GM13977 (cell line): Measurements from ENCODE around the gene SLC16A2.

Experiments used
- DNase-seq: peaks from one replicate; pipeline ENCODE4 v3.0.0; 2012; ENCODE audit warnings: low spot score
- in situ Hi-C: fragments of 300-500 bp; cut with MboI; formaldehyde crosslinking; loops from one replicate; pipeline ENCODE4 v1.12.0; 2022; ENCODE audit warnings: low sequenced_read_pairs, low pct_unique_long_range_greater_than_20kb, mixed read lengths, inconsistent platforms; ENCODE audit not compliant: unreplicated experiment
- TF ChIP-seq, protein P1 (sequence below): IDR thresholded peaks from 2 replicates; pipeline ENCODE4 v1.5.1; 2012; ENCODE audit warnings: mild to moderate bottlenecking, control low read depth; ENCODE audit not compliant: insufficient read depth; ENCODE audit errors: extremely low read depth, missing control alignments

Gene SLC16A2

DNA sequence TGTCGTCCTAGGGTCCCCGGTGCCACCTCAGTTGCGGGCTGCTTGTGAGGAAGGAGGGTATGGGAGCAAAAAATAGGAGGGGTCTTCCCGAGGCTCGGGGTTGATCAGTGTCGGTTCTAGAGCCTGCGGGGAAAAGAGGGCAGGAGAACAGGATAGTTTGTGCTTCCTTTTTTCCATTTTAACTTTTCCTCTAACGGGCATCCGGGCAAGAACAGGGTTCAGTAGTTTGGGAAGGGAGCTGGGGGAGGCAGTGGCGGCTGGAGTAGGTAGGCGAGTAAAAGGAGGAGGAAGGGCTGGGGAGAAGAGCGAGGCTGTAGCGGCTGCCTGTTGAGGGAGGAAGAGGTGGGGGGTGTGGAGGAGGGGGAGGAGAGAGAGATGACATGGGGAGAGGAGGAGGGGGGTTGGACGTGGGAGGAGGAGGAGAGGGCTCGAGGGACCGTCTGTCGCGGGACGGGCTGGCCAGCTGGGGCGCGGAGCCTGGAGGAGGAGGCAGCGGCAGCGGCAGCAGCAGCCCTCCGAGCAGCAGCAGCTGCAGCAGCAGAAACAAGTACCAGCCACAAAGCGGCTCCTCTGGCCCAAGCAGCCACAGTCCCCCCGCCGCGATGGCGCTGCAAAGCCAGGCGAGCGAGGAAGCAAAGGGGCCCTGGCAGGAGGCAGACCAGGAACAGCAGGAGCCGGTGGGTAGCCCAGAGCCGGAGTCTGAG lies at the start of gene SLC16A2:
Gene SLC16A2 (plus strand): TSS at position 458 of the 704 bp plus-strand sequence. CDS start 145 bp downstream, at position 603.
- DNase-seq, result peak; percentile 57
- TF ChIP-seq, protein P1, sequence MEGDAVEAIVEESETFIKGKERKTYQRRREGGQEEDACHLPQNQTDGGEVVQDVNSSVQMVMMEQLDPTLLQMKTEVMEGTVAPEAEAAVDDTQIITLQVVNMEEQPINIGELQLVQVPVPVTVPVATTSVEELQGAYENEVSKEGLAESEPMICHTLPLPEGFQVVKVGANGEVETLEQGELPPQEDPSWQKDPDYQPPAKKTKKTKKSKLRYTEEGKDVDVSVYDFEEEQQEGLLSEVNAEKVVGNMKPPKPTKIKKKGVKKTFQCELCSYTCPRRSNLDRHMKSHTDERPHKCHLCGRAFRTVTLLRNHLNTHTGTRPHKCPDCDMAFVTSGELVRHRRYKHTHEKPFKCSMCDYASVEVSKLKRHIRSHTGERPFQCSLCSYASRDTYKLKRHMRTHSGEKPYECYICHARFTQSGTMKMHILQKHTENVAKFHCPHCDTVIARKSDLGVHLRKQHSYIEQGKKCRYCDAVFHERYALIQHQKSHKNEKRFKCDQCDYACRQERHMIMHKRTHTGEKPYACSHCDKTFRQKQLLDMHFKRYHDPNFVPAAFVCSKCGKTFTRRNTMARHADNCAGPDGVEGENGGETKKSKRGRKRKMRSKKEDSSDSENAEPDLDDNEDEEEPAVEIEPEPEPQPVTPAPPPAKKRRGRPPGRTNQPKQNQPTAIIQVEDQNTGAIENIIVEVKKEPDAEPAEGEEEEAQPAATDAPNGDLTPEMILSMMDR, result no peak
- in situ Hi-C loops, result no loop called here

DNA sequence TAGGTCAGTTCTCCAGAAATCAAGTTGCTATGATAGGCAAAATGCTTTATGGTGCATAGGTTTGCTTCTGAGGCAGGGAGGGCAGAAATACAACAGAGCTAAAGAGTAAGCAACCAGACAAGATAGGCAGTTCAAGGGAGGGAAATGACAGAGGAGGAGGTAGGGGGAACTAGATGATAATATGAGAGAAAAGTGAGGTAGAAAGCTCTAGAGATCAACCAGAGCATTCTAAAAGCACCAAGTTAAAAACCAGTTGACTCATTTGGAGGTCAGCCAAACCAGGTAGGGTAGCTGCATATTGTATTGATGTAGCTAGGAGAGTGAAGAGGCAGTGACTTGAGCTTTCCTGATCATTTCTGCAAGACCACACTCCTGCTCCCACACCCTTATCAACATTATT lies 49.0 kb upstream of the SLC16A2 start:
- no peak for DNase-seq
- in situ Hi-C loops, result no loop called here
- TF ChIP-seq, protein P1, result no peak

DNA sequence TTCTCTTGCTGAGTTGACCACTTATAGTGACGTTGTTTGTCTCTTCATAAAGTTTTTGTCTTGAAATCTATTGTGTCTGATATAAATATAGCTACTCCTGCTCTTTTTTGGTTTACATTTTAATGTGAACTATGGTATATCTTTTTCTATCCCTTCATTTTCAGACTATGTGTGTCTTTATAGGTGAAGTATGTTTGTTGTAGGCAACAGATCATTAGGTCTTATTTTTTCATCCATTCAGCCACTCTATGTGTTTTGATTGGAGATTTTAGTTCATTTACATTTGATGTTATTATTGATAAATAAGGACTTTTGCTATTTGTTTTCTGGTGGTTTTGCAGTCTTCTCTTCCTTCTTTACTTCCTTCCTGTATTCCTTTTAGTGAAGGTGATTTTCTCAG lies 44.0 kb upstream of the SLC16A2 start:
- no peak for DNase-seq
- TF ChIP-seq, protein P1, result no peak
- in situ Hi-C loops, result no loop called here

DNA sequence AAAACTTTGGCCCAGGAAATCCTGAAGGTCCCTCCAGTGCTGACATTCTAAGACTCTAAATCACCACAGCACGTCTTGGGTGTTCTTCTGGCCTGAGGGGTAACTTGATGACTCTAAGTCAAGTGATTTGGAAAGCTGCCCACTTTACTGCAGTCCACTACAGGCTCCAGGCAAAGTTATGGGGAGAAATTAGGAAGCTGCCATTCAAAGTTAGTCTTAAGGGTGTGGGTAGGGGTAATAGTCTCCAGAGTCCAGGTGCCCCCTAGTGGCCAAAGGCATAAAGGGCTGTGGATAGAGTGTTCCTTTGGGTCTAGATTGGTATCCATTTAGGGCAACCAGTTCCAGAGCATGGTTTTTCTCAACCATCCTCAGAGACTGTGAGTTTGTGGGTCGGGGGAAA lies 38.7 kb upstream of the SLC16A2 start:
- TF ChIP-seq, protein P1, result peak; percentile 92
- DNase-seq, result peak; percentile 62
- in situ Hi-C loops, result no loop called here

DNA sequence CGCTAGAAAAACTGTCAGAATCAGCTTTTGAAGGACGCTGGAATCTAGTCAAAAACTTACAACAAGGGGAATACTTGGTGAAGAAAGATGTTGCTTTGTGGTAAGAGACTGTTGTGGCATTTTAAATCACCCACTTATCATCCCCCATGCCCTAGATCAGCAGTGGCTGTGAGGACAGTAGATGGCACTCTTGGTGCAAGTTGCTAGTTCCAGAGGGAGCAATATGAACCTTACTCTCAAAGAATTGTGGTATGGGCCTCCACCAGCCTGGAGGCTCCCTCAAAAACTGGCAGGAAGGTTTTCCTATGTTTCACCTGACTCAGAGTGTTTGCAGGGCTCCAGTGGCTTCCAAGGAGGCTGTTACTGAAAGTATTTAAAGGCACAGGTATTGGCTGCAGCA lies 37.7 kb upstream of the SLC16A2 start:
- DNase-seq, result peak; percentile 34
- TF ChIP-seq, protein P1, result peak; percentile 56
- in situ Hi-C loops, result no loop called here

DNA sequence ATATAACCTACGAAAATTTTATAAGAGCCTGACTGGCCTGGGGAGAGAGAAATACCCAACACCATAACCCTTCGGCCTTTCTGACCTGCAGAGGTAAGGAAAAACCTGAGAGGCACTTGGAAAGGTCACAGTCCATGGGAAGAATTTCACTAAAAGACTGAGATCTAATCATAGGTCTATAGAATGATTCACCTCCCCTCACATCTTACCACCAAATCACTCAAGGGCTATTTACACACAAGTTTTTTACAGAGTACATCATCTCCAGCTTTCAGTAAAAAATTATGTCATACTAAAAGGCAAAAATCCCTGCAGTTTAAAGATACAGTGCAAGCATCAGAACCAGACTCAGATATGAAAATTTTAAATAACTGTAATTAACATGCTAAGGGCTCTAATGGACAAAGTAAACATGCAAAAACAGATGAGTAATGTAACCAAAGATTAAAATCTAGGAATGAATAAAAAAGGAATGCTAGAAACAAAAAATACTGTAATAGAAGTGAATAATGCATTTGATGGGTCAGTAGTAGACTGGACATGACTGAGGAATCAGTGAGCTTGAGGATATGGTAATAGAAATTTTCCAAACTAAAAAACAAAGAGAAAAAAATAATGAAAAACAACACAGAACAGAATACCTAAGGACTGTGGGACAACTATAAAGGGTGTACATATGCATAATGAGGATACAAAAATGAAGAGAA lies 32.1 kb upstream of the SLC16A2 start:
- DNase-seq, result no peak
- in situ Hi-C loops, result no loop called here

More for the DNA sequence above, 32.1 kb upstream of the SLC16A2 start:
- TF ChIP-seq, protein P1, result no peak
